Activated naive CD4-positive, alpha-beta T cell treated with anti-CD3 and anti-CD28 coated beads, Interleukin-2, amount 10 ng/mL, durations not matched to agents 7 days and 5 days (primary cell): ENCODE data around the gene FAM184A.
"Not testable (repeated sequence)": the region's sequence is repeated elsewhere in the genome, so short reads cannot be mapped to it uniquely, and the experiment has no call there.

Source experiments
- CTCF ChIA-PET: fragments of 350-600 bp; sonication (Branson Sonifier 250); formaldehyde crosslinking; loops from one replicate; lab custom pipeline; 2021; ENCODE audit warnings: antibody characterized with exemption; lab: Charles Lee
- DNase-seq: peaks from one replicate; pipeline ENCODE4 v3.0.0-alpha.2; 2020
- H3K27ac Mint-ChIP-seq: one replicate; pipeline ENCODE4 v1.8.0; 2021; ENCODE audit warnings: mild to moderate bottlenecking, moderate library complexity, mixed read lengths
- H3K27me3 Mint-ChIP-seq: one replicate; pipeline ENCODE4 v1.8.0; 2021; ENCODE audit warnings: mild to moderate bottlenecking, mixed read lengths
- H3K36me3 Mint-ChIP-seq: one replicate; pipeline ENCODE4 v1.8.0; 2021; ENCODE audit warnings: mixed read lengths
- H3K4me1 Mint-ChIP-seq: one replicate; pipeline ENCODE4 v1.8.0; 2021; ENCODE audit warnings: mixed read lengths
- H3K4me3 Mint-ChIP-seq: one replicate; pipeline ENCODE4 v1.8.0; 2021; ENCODE audit warnings: mild to moderate bottlenecking, moderate library complexity, mixed read lengths
- H3K9me3 Mint-ChIP-seq: one replicate; pipeline ENCODE4 v1.8.0; 2021; ENCODE audit warnings: mixed read lengths

FAM184A gene

GRCh38 chr6:119078376-119079282 lies at the start of gene FAM184A:
TSS of gene FAM184A (minus strand) at chr6:119078664. CDS start at chr6:119078299, 365 bp downstream.
- H3K9me3 Mint-ChIP-seq: peaks cover 14% of the 10 kb centered on the region
- peak within 1 kb of the TSS; percentile 76 for H3K4me3 Mint-ChIP-seq
- peak; percentile 85 for DNase-seq
- peak within 1 kb of the TSS; percentile 81 for H3K27ac Mint-ChIP-seq
- H3K27me3 Mint-ChIP-seq: peaks cover 8% of the 10 kb centered on the region
- peaks cover 3% of the 10 kb centered on the region for H3K36me3 Mint-ChIP-seq
- CTCF ChIA-PET: interaction anchor here (0.6 to 1.6 kb wide), 8 partner anchors 11 to 182 kb away, joined by 3 to 9 read pairs (median 4); no protein-coding TSS in a partner anchor
- H3K4me1 Mint-ChIP-seq: peaks cover 40% of the 10 kb centered on the region

GRCh38 chr6:119127627-119128026 lies 49.2 kb upstream of the FAM184A start:
- Mint-ChIP-seq H3K9me3 (no peaks in the 10 kb centered on the region), H3K27ac (no peak overlapping the region), H3K4me3 (no peak overlapping the region), H3K27me3 (peaks cover 18% of the 10 kb centered on the region), H3K4me1 (no peaks in the 10 kb centered on the region), H3K36me3 (no peaks in the 10 kb centered on the region)
- DNase-seq: no peak
- CTCF ChIA-PET: interaction anchor here (1.6 kb wide), 1 partner anchor 11 kb away, joined by 3 read pairs; no protein-coding TSS in a partner anchor

- H3K27me3 Mint-ChIP-seq: peaks cover 18% of the 10 kb centered on the region
- no peaks in the 10 kb centered on the region for H3K9me3 Mint-ChIP-seq
- H3K36me3 Mint-ChIP-seq: no peaks in the 10 kb centered on the region
- DNase-seq: no peak
- H3K27ac Mint-ChIP-seq: no peak overlapping the region
- no peak overlapping the region for H3K4me3 Mint-ChIP-seq
- CTCF ChIA-PET: interaction anchor here (1.6 kb wide), 2 partner anchors 12 to 16 kb away, joined by 3 to 6 read pairs; no protein-coding TSS in a partner anchor
- no peaks in the 10 kb centered on the region for H3K4me1 Mint-ChIP-seq
These were observed 48.4 kb upstream of the FAM184A start for GRCh38 chr6:119126826-119127225.

GRCh38 chr6:119126140-119126539 lies 47.7 kb upstream of the FAM184A start:
- Mint-ChIP-seq H3K4me1 (no peaks in the 10 kb centered on the region), H3K9me3 (no peaks in the 10 kb centered on the region), H3K27ac (no peak overlapping the region), H3K27me3 (peaks cover 18% of the 10 kb centered on the region), H3K4me3 (no peak overlapping the region), H3K36me3 (no peaks in the 10 kb centered on the region)
- DNase-seq: no peak
- CTCF ChIA-PET: interaction anchor here (1.6 kb wide), 2 partner anchors 13 to 15 kb away, joined by 3 to 6 read pairs; no protein-coding TSS in a partner anchor

GRCh38 chr6:119125576-119125975 lies 47.1 kb upstream of the FAM184A start:
- DNase-seq: no peak
- peaks cover 18% of the 10 kb centered on the region for H3K27me3 Mint-ChIP-seq
- CTCF ChIA-PET: interaction anchor here (1.0 to 1.6 kb wide), 3 partner anchors 9 to 20 kb away, joined by 3 to 6 read pairs (median 3); no protein-coding TSS in a partner anchor
- no peaks in the 10 kb centered on the region for H3K36me3 Mint-ChIP-seq
- H3K4me1 Mint-ChIP-seq: no peaks in the 10 kb centered on the region
- H3K9me3 Mint-ChIP-seq: no peaks in the 10 kb centered on the region
- no peak overlapping the region for H3K27ac Mint-ChIP-seq
- H3K4me3 Mint-ChIP-seq: no peak overlapping the region

GRCh38 chr6:119124079-119124824 lies 45.8 kb upstream of the FAM184A start:
- no peaks in the 10 kb centered on the region for H3K4me1 Mint-ChIP-seq
- H3K36me3 Mint-ChIP-seq: no peaks in the 10 kb centered on the region
- no peak for DNase-seq
- H3K9me3 Mint-ChIP-seq: no peaks in the 10 kb centered on the region
- H3K27ac Mint-ChIP-seq: no peak overlapping the region
- peaks cover 14% of the 10 kb centered on the region for H3K27me3 Mint-ChIP-seq
- CTCF ChIA-PET: interaction anchor here (1.0 to 1.4 kb wide), 2 partner anchors 21 to 22 kb away, joined by 3 read pairs; no protein-coding TSS in a partner anchor
- H3K4me3 Mint-ChIP-seq: no peak overlapping the region

GRCh38 chr6:119122336-119122735 lies 43.9 kb upstream of the FAM184A start:
- CTCF ChIA-PET: interaction anchor here (1.3 kb wide), 1 partner anchor 12 kb away, joined by 3 read pairs; no protein-coding TSS in a partner anchor
- no peaks in the 10 kb centered on the region for H3K36me3 Mint-ChIP-seq

GRCh38 chr6:119121367-119121766 lies 42.9 kb upstream of the FAM184A start:
- H3K27me3 Mint-ChIP-seq: peaks cover 6% of the 10 kb centered on the region
- H3K4me3 Mint-ChIP-seq: no peak overlapping the region
- H3K27ac Mint-ChIP-seq: no peak overlapping the region
- H3K4me1 Mint-ChIP-seq: no peaks in the 10 kb centered on the region
- no peaks in the 10 kb centered on the region for H3K9me3 Mint-ChIP-seq
- H3K36me3 Mint-ChIP-seq: no peaks in the 10 kb centered on the region
- CTCF ChIA-PET: interaction anchor here (0.9 kb wide), 1 partner anchor 158 kb away, joined by 4 read pairs; no protein-coding TSS in a partner anchor
- no peak for DNase-seq

More at GRCh38 chr6:119122336-119122735, 43.9 kb upstream of the FAM184A start:
- peaks cover 8% of the 10 kb centered on the region for H3K27me3 Mint-ChIP-seq
- no peaks in the 10 kb centered on the region for H3K4me1 Mint-ChIP-seq
- H3K27ac Mint-ChIP-seq: no peak overlapping the region
- no peak for DNase-seq
- no peaks in the 10 kb centered on the region for H3K9me3 Mint-ChIP-seq
- no peak overlapping the region for H3K4me3 Mint-ChIP-seq

- no peak for DNase-seq
- CTCF ChIA-PET: no interaction called here
- H3K4me3 Mint-ChIP-seq: no peak overlapping the region
- H3K4me1 Mint-ChIP-seq: no peaks in the 10 kb centered on the region
- H3K9me3 Mint-ChIP-seq: no peaks in the 10 kb centered on the region
- H3K27ac Mint-ChIP-seq: no peak overlapping the region
- peaks cover 4% of the 10 kb centered on the region for H3K27me3 Mint-ChIP-seq
- no peaks in the 10 kb centered on the region for H3K36me3 Mint-ChIP-seq
These were observed 41.5 kb upstream of the FAM184A start for GRCh38 chr6:119119989-119120388.

GRCh38 chr6:119119062-119119461 lies 40.6 kb upstream of the FAM184A start:
- H3K27me3 Mint-ChIP-seq, H3K36me3 Mint-ChIP-seq, H3K9me3 Mint-ChIP-seq, H3K27ac Mint-ChIP-seq, CTCF ChIA-PET, DNase-seq, H3K4me1 Mint-ChIP-seq, H3K4me3 Mint-ChIP-seq: not testable (repeated sequence)

GRCh38 chr6:119116712-119117281 lies 38.3 kb upstream of the FAM184A start:
- Mint-ChIP-seq H3K27ac (no peak overlapping the region), H3K27me3 (peaks cover 4% of the 10 kb centered on the region), H3K4me3 (no peak overlapping the region)

GRCh38 chr6:119113961-119114360 lies 35.5 kb upstream of the FAM184A start:
- peaks cover 12% of the 10 kb centered on the region for H3K4me1 Mint-ChIP-seq
- H3K27me3 Mint-ChIP-seq: peaks cover 4% of the 10 kb centered on the region
- H3K27ac Mint-ChIP-seq: no peak overlapping the region
- no peaks in the 10 kb centered on the region for H3K36me3 Mint-ChIP-seq
- no peak overlapping the region for H3K4me3 Mint-ChIP-seq
- H3K9me3 Mint-ChIP-seq: no peaks in the 10 kb centered on the region
- DNase-seq: no peak
- CTCF ChIA-PET: interaction anchor here (0.6 to 1.1 kb wide), 2 partner anchors 15 to 147 kb away, joined by 3 to 6 read pairs; no protein-coding TSS in a partner anchor

More at GRCh38 chr6:119116712-119117281, 38.3 kb upstream of the FAM184A start:
- Mint-ChIP-seq H3K36me3 (no peaks in the 10 kb centered on the region), H3K9me3 (no peaks in the 10 kb centered on the region), H3K4me1 (peaks cover 3% of the 10 kb centered on the region)
- CTCF ChIA-PET: interaction anchor here (0.7 kb wide), 1 partner anchor 8 kb away, joined by 3 read pairs; no protein-coding TSS in a partner anchor
- DNase-seq: no peak

GRCh38 chr6:119112812-119113530 lies 34.5 kb upstream of the FAM184A start:
- Mint-ChIP-seq H3K36me3 (no peaks in the 10 kb centered on the region), H3K4me1 (peaks cover 12% of the 10 kb centered on the region)
- CTCF ChIA-PET: interaction anchor here (0.6 to 0.9 kb wide), 4 partner anchors 10 to 1066 kb away, joined by 3 to 4 read pairs (median 4); no protein-coding TSS in a partner anchor

More at GRCh38 chr6:119112812-119113530, 34.5 kb upstream of the FAM184A start:
- H3K4me3 Mint-ChIP-seq: no peak overlapping the region
- no peak for DNase-seq
- no peaks in the 10 kb centered on the region for H3K9me3 Mint-ChIP-seq
- H3K27me3 Mint-ChIP-seq: peaks cover 4% of the 10 kb centered on the region
- no peak overlapping the region for H3K27ac Mint-ChIP-seq
